Measurements from ENCODE around the gene HOOK1. TPM values are rescaled to one million over a fixed set of nuclear protein-coding genes. Genes with fewer than 3 reads are reported as not detected.

The HOOK1 gene
- total and polyA plus RNA-seq, 2 donors from 2014 or later: 9.4 to 55.4 TPM

- no peaks in the 10 kb centered on the region for H3K4me1 ChIP-seq (ENCODE audit: control insufficient read depth in 2 of 3, insufficient read depth in 2 of 3, low read depth in 1 of 3, low read length in 3 of 3)
- H3K4me3 ChIP-seq (ENCODE audit: low read length in 3 of 3): no peak overlapping the region
- H3K27ac ChIP-seq (ENCODE audit: low read depth in 2 of 2, low read length in 2 of 2): no peak overlapping the region
- H3K9ac ChIP-seq (ENCODE audit: low read length in 3 of 3): no peak overlapping the region
- FAIRE-seq: no peak
- DNase-seq: no peak
- TF ChIP-seq, protein P1, sequence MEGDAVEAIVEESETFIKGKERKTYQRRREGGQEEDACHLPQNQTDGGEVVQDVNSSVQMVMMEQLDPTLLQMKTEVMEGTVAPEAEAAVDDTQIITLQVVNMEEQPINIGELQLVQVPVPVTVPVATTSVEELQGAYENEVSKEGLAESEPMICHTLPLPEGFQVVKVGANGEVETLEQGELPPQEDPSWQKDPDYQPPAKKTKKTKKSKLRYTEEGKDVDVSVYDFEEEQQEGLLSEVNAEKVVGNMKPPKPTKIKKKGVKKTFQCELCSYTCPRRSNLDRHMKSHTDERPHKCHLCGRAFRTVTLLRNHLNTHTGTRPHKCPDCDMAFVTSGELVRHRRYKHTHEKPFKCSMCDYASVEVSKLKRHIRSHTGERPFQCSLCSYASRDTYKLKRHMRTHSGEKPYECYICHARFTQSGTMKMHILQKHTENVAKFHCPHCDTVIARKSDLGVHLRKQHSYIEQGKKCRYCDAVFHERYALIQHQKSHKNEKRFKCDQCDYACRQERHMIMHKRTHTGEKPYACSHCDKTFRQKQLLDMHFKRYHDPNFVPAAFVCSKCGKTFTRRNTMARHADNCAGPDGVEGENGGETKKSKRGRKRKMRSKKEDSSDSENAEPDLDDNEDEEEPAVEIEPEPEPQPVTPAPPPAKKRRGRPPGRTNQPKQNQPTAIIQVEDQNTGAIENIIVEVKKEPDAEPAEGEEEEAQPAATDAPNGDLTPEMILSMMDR (IDR thresholded peaks at IDR 0.05; ENCODE audit: borderline replicate concordance, extremely low read depth, insufficient read depth): no peak
- no peaks in the 10 kb centered on the region for H3K27me3 ChIP-seq (ENCODE audit: control insufficient read depth, insufficient read depth, low read length)
- H3K36me3 ChIP-seq (ENCODE audit: control insufficient read depth in 2 of 3, insufficient read depth in 3 of 3, low read length in 3 of 3): no peaks in the 10 kb centered on the region
- no peaks in the 10 kb centered on the region for H3K9me3 ChIP-seq (ENCODE audit: control insufficient read depth in 2 of 3, insufficient read depth in 1 of 3, low read length in 3 of 3)
- intact Hi-C loops (cut with DNase I): no loop called here
Measured at GRCh38 chr1:59885160-59885832, 70.5 kb downstream of the HOOK1 start.

GRCh38 chr1:59892841-59893811 is 78.4 kb downstream of the HOOK1 start:
- no peaks in the 10 kb centered on the region for H3K4me1 ChIP-seq (ENCODE audit: control insufficient read depth in 2 of 3, insufficient read depth in 2 of 3, low read depth in 1 of 3, low read length in 3 of 3)
- no peak overlapping the region for H3K27ac ChIP-seq (ENCODE audit: low read depth in 2 of 2, low read length in 2 of 2)
- H3K9me3 ChIP-seq (ENCODE audit: control insufficient read depth in 2 of 3, insufficient read depth in 1 of 3, low read length in 3 of 3): no peaks in the 10 kb centered on the region
- no peak overlapping the region for H3K4me3 ChIP-seq (ENCODE audit: low read length in 3 of 3)
- TF ChIP-seq, protein P1 (IDR thresholded peaks at IDR 0.05; ENCODE audit: borderline replicate concordance, extremely low read depth, insufficient read depth): no peak
- no peaks in the 10 kb centered on the region for H3K36me3 ChIP-seq (ENCODE audit: control insufficient read depth in 2 of 3, insufficient read depth in 3 of 3, low read length in 3 of 3)
- H3K27me3 ChIP-seq (ENCODE audit: control insufficient read depth, insufficient read depth, low read length): no peaks in the 10 kb centered on the region
- FAIRE-seq (no peak), DNase-seq (peak in 2 of 5 donors; percentile 16 to 18)
- intact Hi-C loops (cut with DNase I): no loop called here
- H3K9ac ChIP-seq (ENCODE audit: low read length in 3 of 3): no peak overlapping the region

- DNase-seq (no peak), FAIRE-seq (no peak)
- Histone ChIP-seq H3K9me3 (ENCODE audit: control insufficient read depth in 2 of 3, insufficient read depth in 1 of 3, low read length in 3 of 3) (no peaks in the 10 kb centered on the region), H3K4me3 (ENCODE audit: low read length in 3 of 3) (no peak overlapping the region), H3K9ac (ENCODE audit: low read length in 3 of 3) (no peak overlapping the region), H3K27me3 (ENCODE audit: control insufficient read depth, insufficient read depth, low read length) (no peaks in the 10 kb centered on the region), H3K36me3 (ENCODE audit: control insufficient read depth in 2 of 3, insufficient read depth in 3 of 3, low read length in 3 of 3) (no peaks in the 10 kb centered on the region), H3K4me1 (ENCODE audit: control insufficient read depth in 2 of 3, insufficient read depth in 2 of 3, low read depth in 1 of 3, low read length in 3 of 3) (no peaks in the 10 kb centered on the region), H3K27ac (ENCODE audit: low read depth in 2 of 2, low read length in 2 of 2) (no peak overlapping the region)
- TF ChIP-seq, protein P1 (IDR thresholded peaks at IDR 0.05; ENCODE audit: borderline replicate concordance, extremely low read depth, insufficient read depth): no peak
- intact Hi-C loops (cut with DNase I): no loop called here
Measured at GRCh38 chr1:59897165-59897564, 82.4 kb downstream of the HOOK1 start.

Data from kidney (tissue), 14 donors.